Liver (tissue), 9 donors: Measurements from ENCODE around the gene SP2. TPM values are rescaled to one million over a fixed set of nuclear protein-coding genes. Genes with fewer than 3 reads are reported as not detected.

Experiments used
- DNase-seq: peaks from one replicate; pipeline ENCODE4 v3.0.0-alpha.2; 2017; ENCODE audit warnings: low spot score
- H3K27ac ChIP-seq, 2 donors: one replicate each; pipeline ENCODE4 v1.7.0; 2013; ENCODE audit warnings: inconsistent platforms in 2 of 2, low read length in 2 of 2, control low read depth in 1 of 2, low read depth in 1 of 2, mild to moderate bottlenecking in 1 of 2
- H3K27me3 ChIP-seq, 4 donors: one replicate each; pipeline versions ENCODE4 v1.6.1 to v1.7.0; 2013; ENCODE audit warnings: low read length in 3 of 4, inconsistent platforms in 1 of 4, mild to moderate bottlenecking in 1 of 4, moderate library complexity in 1 of 4; ENCODE audit not compliant: control insufficient read depth in 4 of 4, insufficient read depth in 4 of 4
- H3K36me3 ChIP-seq, 4 donors: one replicate each; pipeline versions ENCODE4 v1.6.1 to v1.7.0; 2013; ENCODE audit warnings: low read length in 3 of 4, mild to moderate bottlenecking in 3 of 4, low read depth in 1 of 4, moderate library complexity in 1 of 4; ENCODE audit not compliant: control insufficient read depth in 4 of 4, insufficient read depth in 3 of 4
- H3K4me1 ChIP-seq, 4 donors: one replicate each; pipeline versions ENCODE4 v1.6.1 to v1.7.0; 2013; ENCODE audit warnings: low read length in 3 of 4, mild to moderate bottlenecking in 3 of 4, moderate library complexity in 1 of 4; ENCODE audit not compliant: control insufficient read depth in 4 of 4, insufficient read depth in 4 of 4
- H3K4me3 ChIP-seq, 3 donors: one replicate each; pipeline versions ENCODE4 v1.6.1 to v1.7.0; 2013; ENCODE audit warnings: low read length in 3 of 3, control low read depth in 1 of 3, low read depth in 1 of 3, mild to moderate bottlenecking in 1 of 3
- H3K9ac ChIP-seq, 2 donors: one replicate each; pipeline ENCODE4 v1.7.0; 2013; ENCODE audit warnings: low read length in 2 of 2, mild to moderate bottlenecking in 2 of 2, moderate library complexity in 2 of 2, control low read depth in 1 of 2, low read depth in 1 of 2
- H3K9me3 ChIP-seq, 4 donors: one replicate each; pipeline versions ENCODE4 v1.6.1 to v1.7.0; 2013; ENCODE audit warnings: low read length in 3 of 4; ENCODE audit not compliant: control insufficient read depth in 4 of 4
- EGR1 ChIP-seq, 2 donors: IDR thresholded peaks; 2 replicates each; pipeline ENCODE4 v1.6.1; 2016 to 2018; ENCODE audit warnings: antibody characterized with exemption in 2 of 2, low read depth in 2 of 2
- FOXA1 ChIP-seq: IDR thresholded peaks from 2 replicates; pipeline ENCODE4 v1.6.1; 2016; ENCODE audit warnings: antibody characterized with exemption
- FOXA2 ChIP-seq: IDR thresholded peaks from 2 replicates; pipeline ENCODE4 v1.6.1; 2016; ENCODE audit warnings: antibody characterized with exemption
- GABPA ChIP-seq, 2 donors: IDR thresholded peaks in 1 of 2; conservative IDR thresholded peaks in 1 of 2; 2 replicates each; pipeline ENCODE4 v1.6.1; 2016; ENCODE audit warnings: antibody characterized with exemption in 2 of 2, mild to moderate bottlenecking in 1 of 2, moderate library complexity in 1 of 2
- HNF4A ChIP-seq, 2 donors: conservative IDR thresholded peaks; 2 replicates each; pipeline ENCODE4 v1.6.1; 2016; ENCODE audit warnings: antibody characterized with exemption in 2 of 2, mild to moderate bottlenecking in 2 of 2
- HNF4G ChIP-seq: IDR thresholded peaks from 2 replicates; pipeline ENCODE4 v1.6.1; 2016; ENCODE audit warnings: antibody characterized with exemption
- JUND ChIP-seq, 2 donors: IDR thresholded peaks; 2 replicates each; pipeline ENCODE4 v1.6.1; 2016; ENCODE audit warnings: antibody characterized with exemption in 2 of 2
- NR2F2 ChIP-seq: IDR thresholded peaks from 2 replicates; pipeline ENCODE4 v1.6.1; 2016; ENCODE audit warnings: antibody characterized with exemption
- RAD21 ChIP-seq, 2 donors: IDR thresholded peaks; 2 replicates each; pipeline ENCODE4 v1.6.1; 2016; ENCODE audit warnings: antibody characterized with exemption in 2 of 2, mild to moderate bottlenecking in 2 of 2
- RXRA ChIP-seq, 2 donors: IDR thresholded peaks; 2 replicates each; pipeline ENCODE4 v1.6.1; 2017 to 2018; ENCODE audit warnings: antibody characterized with exemption in 2 of 2, mild to moderate bottlenecking in 1 of 2
- SP1 ChIP-seq: IDR thresholded peaks from 2 replicates; pipeline ENCODE4 v1.6.1; 2018; ENCODE audit warnings: antibody characterized with exemption, mild to moderate bottlenecking
- TAF1 ChIP-seq: conservative IDR thresholded peaks from 2 replicates; pipeline ENCODE4 v1.6.1; 2016; ENCODE audit warnings: antibody characterized with exemption, mild to moderate bottlenecking
- YY1 ChIP-seq: IDR thresholded peaks from 2 replicates; pipeline ENCODE4 v1.6.1; 2016; ENCODE audit warnings: antibody characterized with exemption, mild to moderate bottlenecking
- polyA plus RNA-seq, 2 donors: library from polyadenylated mRNA; stranded (reverse) in 1 of 2; unstranded in 1 of 2; fragments of 200-250 nt in 1 of 2; fragments of >200 nt in 1 of 2; fragmentation: Nextera tagmentation in 1 of 2; extraction: Ambion mirVana in 1 of 2; gene quantifications; one replicate each; pipeline versions ENCODE4 v1.2.1 to v1.2.3, GENCODE V29; 2013 to 2015
- total RNA-seq, 2 donors: library from RNA; depleted of rRNA; stranded (reverse); fragments of >200 nt; gene quantifications; one replicate each; pipeline ENCODE4 v1.2.3, GENCODE V29; 2014
- TF ChIP-seq, protein P1 (sequence below): IDR thresholded peaks from 2 replicates; pipeline ENCODE4 v1.6.1; 2016; ENCODE audit warnings: antibody characterized with exemption
- TF ChIP-seq, protein P2 (sequence below): IDR thresholded peaks from 2 replicates; pipeline ENCODE4 v1.6.1; 2016; ENCODE audit warnings: antibody characterized with exemption
- TF ChIP-seq, protein P3 (sequence below): IDR thresholded peaks from 2 replicates; pipeline ENCODE4 v1.6.1; 2016; ENCODE audit warnings: antibody characterized with exemption
- TF ChIP-seq, protein P4 (sequence below): IDR thresholded peaks from 2 replicates; pipeline ENCODE4 v1.6.1; 2016; ENCODE audit warnings: antibody characterized with exemption, mild to moderate bottlenecking
- TF ChIP-seq, protein P5 (sequence below): fragments of 150-350 bp; IDR thresholded peaks from 2 replicates; pipeline ENCODE4 v1.5.1; 2017; ENCODE audit warnings: improper control_type of control experiment, low read depth, low read length; ENCODE audit not compliant: missing input control
- donor health status: healthy.
- donor health status: healthy.
- donor health status: healthy.
- donor health status: healthy.
- donor health status: healthy.

The SP2 gene
- total and polyA plus RNA-seq, 4 donors, result 2.2 to 5.7 (median 3.8) TPM

DNA sequence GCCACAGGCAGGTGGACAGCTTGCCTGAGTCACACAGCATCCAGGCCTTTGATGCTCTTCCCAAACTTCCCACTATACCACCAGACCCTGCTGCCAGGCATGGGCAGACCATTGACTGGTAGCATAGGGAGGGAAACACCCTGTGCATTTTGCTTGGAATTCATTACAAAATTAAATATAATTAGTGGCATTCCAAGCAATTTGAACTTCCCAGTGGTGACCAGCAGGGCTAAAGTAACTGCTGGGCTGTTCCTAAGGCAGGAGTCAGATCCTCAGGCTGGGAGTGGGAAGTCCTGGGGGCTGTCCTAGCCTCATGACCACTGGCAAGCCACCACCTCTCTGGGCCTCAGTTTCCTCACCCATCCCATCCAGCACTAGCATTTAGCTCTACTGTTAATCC is 57.9 kb downstream of the SP2 start:
- DNase-seq, result no peak
- TF ChIP-seq HNF4G (no peak), NR2F2 (no peak), FOXA2 (no peak), FOXA1 (no peak), EGR1 (IDR thresholded peaks at IDR 0.05; ENCODE audit: low read depth in 2 of 2) (no peak), JUND (IDR thresholded peaks at IDR 0.05) (no peak), HNF4A (conservative IDR thresholded peaks at IDR 0.05) (no peak), RAD21 (IDR thresholded peaks at IDR 0.05) (no peak), YY1 (no peak), TAF1 (no peak), GABPA (IDR thresholded peaks at IDR 0.05 in 1 of 2, conservative IDR thresholded peaks at IDR 0.05 in 1 of 2) (no peak), RXRA (IDR thresholded peaks at IDR 0.05) (no peak), SP1 (no peak)
- TF ChIP-seq, protein P1, sequence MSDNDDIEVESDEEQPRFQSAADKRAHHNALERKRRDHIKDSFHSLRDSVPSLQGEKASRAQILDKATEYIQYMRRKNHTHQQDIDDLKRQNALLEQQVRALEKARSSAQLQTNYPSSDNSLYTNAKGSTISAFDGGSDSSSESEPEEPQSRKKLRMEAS, result no peak
- TF ChIP-seq, protein P2, sequence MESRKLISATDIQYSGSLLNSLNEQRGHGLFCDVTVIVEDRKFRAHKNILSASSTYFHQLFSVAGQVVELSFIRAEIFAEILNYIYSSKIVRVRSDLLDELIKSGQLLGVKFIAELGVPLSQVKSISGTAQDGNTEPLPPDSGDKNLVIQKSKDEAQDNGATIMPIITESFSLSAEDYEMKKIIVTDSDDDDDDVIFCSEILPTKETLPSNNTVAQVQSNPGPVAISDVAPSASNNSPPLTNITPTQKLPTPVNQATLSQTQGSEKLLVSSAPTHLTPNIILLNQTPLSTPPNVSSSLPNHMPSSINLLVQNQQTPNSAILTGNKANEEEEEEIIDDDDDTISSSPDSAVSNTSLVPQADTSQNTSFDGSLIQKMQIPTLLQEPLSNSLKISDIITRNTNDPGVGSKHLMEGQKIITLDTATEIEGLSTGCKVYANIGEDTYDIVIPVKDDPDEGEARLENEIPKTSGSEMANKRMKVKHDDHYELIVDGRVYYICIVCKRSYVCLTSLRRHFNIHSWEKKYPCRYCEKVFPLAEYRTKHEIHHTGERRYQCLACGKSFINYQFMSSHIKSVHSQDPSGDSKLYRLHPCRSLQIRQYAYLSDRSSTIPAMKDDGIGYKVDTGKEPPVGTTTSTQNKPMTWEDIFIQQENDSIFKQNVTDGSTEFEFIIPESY, result no peak
- TF ChIP-seq, protein P3, sequence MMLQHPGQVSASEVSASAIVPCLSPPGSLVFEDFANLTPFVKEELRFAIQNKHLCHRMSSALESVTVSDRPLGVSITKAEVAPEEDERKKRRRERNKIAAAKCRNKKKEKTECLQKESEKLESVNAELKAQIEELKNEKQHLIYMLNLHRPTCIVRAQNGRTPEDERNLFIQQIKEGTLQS, result no peak
- TF ChIP-seq, protein P4, sequence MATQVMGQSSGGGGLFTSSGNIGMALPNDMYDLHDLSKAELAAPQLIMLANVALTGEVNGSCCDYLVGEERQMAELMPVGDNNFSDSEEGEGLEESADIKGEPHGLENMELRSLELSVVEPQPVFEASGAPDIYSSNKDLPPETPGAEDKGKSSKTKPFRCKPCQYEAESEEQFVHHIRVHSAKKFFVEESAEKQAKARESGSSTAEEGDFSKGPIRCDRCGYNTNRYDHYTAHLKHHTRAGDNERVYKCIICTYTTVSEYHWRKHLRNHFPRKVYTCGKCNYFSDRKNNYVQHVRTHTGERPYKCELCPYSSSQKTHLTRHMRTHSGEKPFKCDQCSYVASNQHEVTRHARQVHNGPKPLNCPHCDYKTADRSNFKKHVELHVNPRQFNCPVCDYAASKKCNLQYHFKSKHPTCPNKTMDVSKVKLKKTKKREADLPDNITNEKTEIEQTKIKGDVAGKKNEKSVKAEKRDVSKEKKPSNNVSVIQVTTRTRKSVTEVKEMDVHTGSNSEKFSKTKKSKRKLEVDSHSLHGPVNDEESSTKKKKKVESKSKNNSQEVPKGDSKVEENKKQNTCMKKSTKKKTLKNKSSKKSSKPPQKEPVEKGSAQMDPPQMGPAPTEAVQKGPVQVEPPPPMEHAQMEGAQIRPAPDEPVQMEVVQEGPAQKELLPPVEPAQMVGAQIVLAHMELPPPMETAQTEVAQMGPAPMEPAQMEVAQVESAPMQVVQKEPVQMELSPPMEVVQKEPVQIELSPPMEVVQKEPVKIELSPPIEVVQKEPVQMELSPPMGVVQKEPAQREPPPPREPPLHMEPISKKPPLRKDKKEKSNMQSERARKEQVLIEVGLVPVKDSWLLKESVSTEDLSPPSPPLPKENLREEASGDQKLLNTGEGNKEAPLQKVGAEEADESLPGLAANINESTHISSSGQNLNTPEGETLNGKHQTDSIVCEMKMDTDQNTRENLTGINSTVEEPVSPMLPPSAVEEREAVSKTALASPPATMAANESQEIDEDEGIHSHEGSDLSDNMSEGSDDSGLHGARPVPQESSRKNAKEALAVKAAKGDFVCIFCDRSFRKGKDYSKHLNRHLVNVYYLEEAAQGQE, result no peak
- TF ChIP-seq, protein P5, sequence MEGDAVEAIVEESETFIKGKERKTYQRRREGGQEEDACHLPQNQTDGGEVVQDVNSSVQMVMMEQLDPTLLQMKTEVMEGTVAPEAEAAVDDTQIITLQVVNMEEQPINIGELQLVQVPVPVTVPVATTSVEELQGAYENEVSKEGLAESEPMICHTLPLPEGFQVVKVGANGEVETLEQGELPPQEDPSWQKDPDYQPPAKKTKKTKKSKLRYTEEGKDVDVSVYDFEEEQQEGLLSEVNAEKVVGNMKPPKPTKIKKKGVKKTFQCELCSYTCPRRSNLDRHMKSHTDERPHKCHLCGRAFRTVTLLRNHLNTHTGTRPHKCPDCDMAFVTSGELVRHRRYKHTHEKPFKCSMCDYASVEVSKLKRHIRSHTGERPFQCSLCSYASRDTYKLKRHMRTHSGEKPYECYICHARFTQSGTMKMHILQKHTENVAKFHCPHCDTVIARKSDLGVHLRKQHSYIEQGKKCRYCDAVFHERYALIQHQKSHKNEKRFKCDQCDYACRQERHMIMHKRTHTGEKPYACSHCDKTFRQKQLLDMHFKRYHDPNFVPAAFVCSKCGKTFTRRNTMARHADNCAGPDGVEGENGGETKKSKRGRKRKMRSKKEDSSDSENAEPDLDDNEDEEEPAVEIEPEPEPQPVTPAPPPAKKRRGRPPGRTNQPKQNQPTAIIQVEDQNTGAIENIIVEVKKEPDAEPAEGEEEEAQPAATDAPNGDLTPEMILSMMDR, result no peak
- no peak overlapping the region for H3K27ac ChIP-seq
- H3K4me1 ChIP-seq, result peaks cover 23 to 56% (median 49%) of the 10 kb centered on the region in 4 donors
- H3K9ac ChIP-seq, result no peak overlapping the region
- no peaks in the 10 kb centered on the region for H3K9me3 ChIP-seq
- no peaks in the 10 kb centered on the region for H3K36me3 ChIP-seq
- H3K27me3 ChIP-seq, result no peaks in the 10 kb centered on the region
- no peak overlapping the region for H3K4me3 ChIP-seq
